NAMALWA (cell line): ENCODE measurements around the gene LRRC8A.
A peak's percentile ranks its signal among the peaks of the same experiment; 100 is the strongest.
"Not testable (repeated sequence)": the region's sequence is repeated elsewhere in the genome, so short reads cannot be mapped to it uniquely, and the experiment has no call there.

Experiments used
- DNase-seq: peaks from one replicate; pipeline ENCODE4 v3.0.0-alpha.2; 2015; ENCODE audit warnings: low spot score

Gene LRRC8A

GRCh38 chr9:128881884-128882676 lies at the start of gene LRRC8A, which contains the start of gene KYAT1:
Gene LRRC8A (plus strand): TSS chr9:128882133. CDS start chr9:128907165, 25,032 bp downstream.
Gene KYAT1 (minus strand): TSS chr9:128881950. CDS start chr9:128845405, 36,545 bp downstream.
- DNase-seq: peak; percentile 98

- DNase-seq: no peak
Observed at GRCh38 chr9:128833696-128834095, 48.2 kb upstream of the LRRC8A start.

GRCh38 chr9:128835246-128836210 lies 46.4 kb upstream of the LRRC8A start:
- no peak for DNase-seq

- DNase-seq: no peak
Observed at GRCh38 chr9:128836509-128837145, 45.3 kb upstream of the LRRC8A start.

- no peak for DNase-seq
Observed at GRCh38 chr9:128838338-128838737, 43.6 kb upstream of the LRRC8A start.

- no peak for DNase-seq
Observed at GRCh38 chr9:128840524-128840923, 41.4 kb upstream of the LRRC8A start.

- no peak for DNase-seq
Observed at GRCh38 chr9:128841694-128842492, 40.0 kb upstream of the LRRC8A start.

- DNase-seq: not testable (repeated sequence)
Observed at GRCh38 chr9:128843171-128843570, 38.8 kb upstream of the LRRC8A start.

- DNase-seq: no peak
Observed at GRCh38 chr9:128845186-128845931, 36.6 kb upstream of the LRRC8A start.

- no peak for DNase-seq
Observed at GRCh38 chr9:128846680-128847030, 35.3 kb upstream of the LRRC8A start.

GRCh38 chr9:128847803-128848202 lies 34.1 kb upstream of the LRRC8A start:
- DNase-seq: no peak

GRCh38 chr9:128851024-128851423 lies 30.9 kb upstream of the LRRC8A start:
- not testable (repeated sequence) for DNase-seq

GRCh38 chr9:128851779-128852600 lies 29.9 kb upstream of the LRRC8A start:
- peak; percentile 73 for DNase-seq

- DNase-seq: not testable (repeated sequence)
Observed at GRCh38 chr9:128852646-128853045, 29.3 kb upstream of the LRRC8A start.

GRCh38 chr9:128854454-128854853 lies 27.5 kb upstream of the LRRC8A start:
- DNase-seq: not testable (repeated sequence)

- DNase-seq: not testable (repeated sequence)
Observed at GRCh38 chr9:128858476-128858875, 23.5 kb upstream of the LRRC8A start.

GRCh38 chr9:128860937-128861336 lies 21.0 kb upstream of the LRRC8A start:
- no peak for DNase-seq

GRCh38 chr9:128861501-128861900 lies 20.4 kb upstream of the LRRC8A start:
- DNase-seq: no peak

- no peak for DNase-seq
Observed at GRCh38 chr9:128862401-128862851, 19.5 kb upstream of the LRRC8A start.

GRCh38 chr9:128863647-128864046 lies 18.3 kb upstream of the LRRC8A start:
- peak; percentile 86 for DNase-seq
